DND-41 (cell line): Measurements from ENCODE around the gene NDRG4.
"Not testable (repeated sequence)": the region's sequence is repeated elsewhere in the genome, so short reads cannot be mapped to it uniquely, and the experiment has no call there.

ENCODE experiments used
- ATAC-seq: fragments of 200-7000 bp; cut with Tn5 transposase; 3 replicates; pipeline ENCODE4 v1.9.1; 2021; ENCODE audit warnings: low read depth; ENCODE audit not compliant: insufficient read depth
- DNase-seq: peaks from one replicate; pipeline ENCODE4 v3.0.0-alpha.2; 2020
- H2AFZ ChIP-seq: 2 replicates; pipeline ENCODE4 v1.6.0; 2012; ENCODE audit warnings: low read depth, low read length
- H3K27ac ChIP-seq: 2 replicates; pipeline ENCODE4 v1.5.1; 2012; ENCODE audit warnings: low read length, inconsistent platforms
- H3K27me3 ChIP-seq: fragments of 200-600 bp; sonication (generic); 2 replicates; pipeline ENCODE4 v1.6.0; 2012; ENCODE audit warnings: low read length, mild to moderate bottlenecking, inconsistent platforms; ENCODE audit not compliant: insufficient read depth, poor library complexity
- H3K36me3 ChIP-seq: 2 replicates; pipeline ENCODE4 v1.5.1; 2012; ENCODE audit warnings: low read length, inconsistent platforms; ENCODE audit not compliant: insufficient read depth
- H3K4me1 ChIP-seq: 2 replicates; pipeline ENCODE4 v1.5.1; 2012; ENCODE audit warnings: mild to moderate bottlenecking, low read length; ENCODE audit not compliant: insufficient read depth
- H3K4me2 ChIP-seq: 2 replicates; pipeline ENCODE4 v1.6.0; 2012; ENCODE audit warnings: mild to moderate bottlenecking, moderate library complexity, low read length, inconsistent platforms; ENCODE audit not compliant: insufficient read depth
- H3K4me3 ChIP-seq, 2 experiments: fragments of 200-600 bp in 1 of 2; shearing (Covaris generic) in 1 of 2; 2 replicates each; pipeline ENCODE4 v1.5.1; 2012 to 2016; ENCODE audit warnings: inconsistent platforms in 2 of 2, low read length in 2 of 2, mild to moderate bottlenecking in 2 of 2, low read depth in 1 of 2, moderate library complexity in 1 of 2
- H3K79me2 ChIP-seq: 2 replicates; pipeline ENCODE4 v1.6.0; 2012; ENCODE audit warnings: low read length, inconsistent platforms; ENCODE audit not compliant: insufficient read depth
- H3K9ac ChIP-seq: 2 replicates; pipeline ENCODE4 v1.6.0; 2012; ENCODE audit warnings: low read depth, mild to moderate bottlenecking, inconsistent platforms, low read length, moderate library complexity
- H3K9me3 ChIP-seq: 2 replicates; pipeline ENCODE4 v1.5.1; 2012; ENCODE audit warnings: low read length, moderate library complexity, mild to moderate bottlenecking, inconsistent platforms; ENCODE audit not compliant: insufficient read depth, severe bottlenecking
- H4K20me1 ChIP-seq: 2 replicates; pipeline ENCODE4 v1.6.0; 2012; ENCODE audit warnings: low read length; ENCODE audit not compliant: insufficient read depth
- CTCF ChIP-seq: IDR thresholded peaks from 2 replicates; pipeline ENCODE4 v1.5.1; 2012; ENCODE audit warnings: borderline replicate concordance, low read length, moderate library complexity, mild to moderate bottlenecking; ENCODE audit not compliant: poor library complexity, severe bottlenecking; ENCODE audit errors: extremely low read depth
- EZH2 ChIP-seq: IDR thresholded peaks from 3 replicates; pipeline ENCODE4 v1.6.1; 2012; ENCODE audit warnings: borderline replicate concordance, low read depth, mild to moderate bottlenecking, moderate library complexity, low read length, inconsistent platforms; ENCODE audit not compliant: severe bottlenecking

Gene NDRG4

GRCh38 chr16:58487566-58488351 is 12.2 kb upstream of the NDRG4 start:
- no peaks in the 10 kb centered on the region for H3K9me3 ChIP-seq
- no peak overlapping the region for H3K4me3 ChIP-seq
- ATAC-seq = peak; percentile 92
- H3K27ac ChIP-seq = no peak overlapping the region
- no peaks in the 10 kb centered on the region for H3K79me2 ChIP-seq
- peak overlapping the region; percentile 79 for H2AFZ ChIP-seq
- no peak overlapping the region for H3K9ac ChIP-seq
- no peaks in the 10 kb centered on the region for H4K20me1 ChIP-seq
- H3K4me2 ChIP-seq = peak overlapping the region; percentile 62
- no peaks in the 10 kb centered on the region for H3K36me3 ChIP-seq
- TF ChIP-seq EZH2 = no peak
- peak; percentile 95 for TF ChIP-seq CTCF
- peak; percentile 80 for DNase-seq
- peaks cover 12% of the 10 kb centered on the region for H3K4me1 ChIP-seq
- H3K27me3 ChIP-seq = no peaks in the 10 kb centered on the region

- no peaks in the 10 kb centered on the region for H3K36me3 ChIP-seq
- no peak overlapping the region for H3K4me3 ChIP-seq
- ATAC-seq (no peak), DNase-seq (no peak)
- H3K27me3 ChIP-seq = no peaks in the 10 kb centered on the region
- H3K27ac ChIP-seq = no peak overlapping the region
- no peak overlapping the region for H3K9ac ChIP-seq
- peaks cover 12% of the 10 kb centered on the region for H3K4me1 ChIP-seq
- no peaks in the 10 kb centered on the region for H3K9me3 ChIP-seq
- H3K4me2 ChIP-seq = no peak overlapping the region
- TF ChIP-seq EZH2 = no peak
- no peak for TF ChIP-seq CTCF
- H3K79me2 ChIP-seq = no peaks in the 10 kb centered on the region
- H4K20me1 ChIP-seq = no peaks in the 10 kb centered on the region
- no peak overlapping the region for H2AFZ ChIP-seq
Observed at GRCh38 chr16:58488531-58488930, 11.4 kb upstream of the NDRG4 start.

GRCh38 chr16:58490065-58490464 is 9.9 kb upstream of the NDRG4 start:
- peaks cover 12% of the 10 kb centered on the region for H3K4me1 ChIP-seq
- H3K79me2 ChIP-seq = no peaks in the 10 kb centered on the region
- H3K4me3 ChIP-seq = no peak overlapping the region
- DNase-seq (no peak), ATAC-seq (no peak)
- no peak overlapping the region for H3K9ac ChIP-seq
- H3K9me3 ChIP-seq = no peaks in the 10 kb centered on the region
- TF ChIP-seq EZH2 (no peak), CTCF (no peak)
- no peak overlapping the region for H2AFZ ChIP-seq
- no peak overlapping the region for H3K4me2 ChIP-seq
- no peak overlapping the region for H3K27ac ChIP-seq
- H4K20me1 ChIP-seq = no peaks in the 10 kb centered on the region; the same call in 1 of the 2 replicates
- H3K27me3 ChIP-seq = no peaks in the 10 kb centered on the region
- H3K36me3 ChIP-seq = no peaks in the 10 kb centered on the region

GRCh38 chr16:58490539-58490938 is 9.4 kb upstream of the NDRG4 start:
- H3K27ac ChIP-seq, ATAC-seq, H3K79me2 ChIP-seq, H2AFZ ChIP-seq, H4K20me1 ChIP-seq, H3K4me3 ChIP-seq, H3K9ac ChIP-seq, H3K36me3 ChIP-seq, DNase-seq, H3K9me3 ChIP-seq, H3K4me2 ChIP-seq, H3K27me3 ChIP-seq: not testable (repeated sequence)
- H3K4me1 ChIP-seq = peaks cover 12% of the 10 kb centered on the region
